GM12878 (cell line): Measurements from ENCODE around the gene GH1. TPM values are rescaled to one million over a fixed set of nuclear protein-coding genes. Genes with fewer than 3 reads are reported as not detected.
"Not testable (repeated sequence)": the region's sequence is repeated elsewhere in the genome, so short reads cannot be mapped to it uniquely, and the experiment has no call there.

Experiments used
- ATAC-seq: fragments of 200-7000 bp; cut with Tn5 transposase; 3 replicates; pipeline ENCODE4 v1.9.1; 2020; ENCODE audit warnings: mild to moderate bottlenecking, moderate library complexity
- BruUV-seq: library from RNA; stranded (reverse); fragments of 400-500 nt; replicated peaks from 2 replicates; lab custom pipeline; 2021; lab: Mats Ljungman, UMichigan
- CTCF ChIA-PET: fragments of 300-600 bp; sonication (Branson Sonifier 250); formaldehyde crosslinking; extraction: SDS; loops from one replicate; lab custom pipeline; 2021; ENCODE audit warnings: inconsistent platforms; lab: Yijun Ruan, JAX
- POLR2A ChIA-PET: fragments of 350-600 bp; formaldehyde crosslinking; extraction: SDS; loops from one replicate; lab custom pipeline; 2021; ENCODE audit warnings: inconsistent platforms; lab: Charles Lee
- RAD21 ChIA-PET: fragments of 300-600 bp; sonication (Branson Sonifier 250); formaldehyde crosslinking; loops from one replicate; lab custom pipeline; 2023; ENCODE audit warnings: antibody characterized with exemption; ENCODE audit not compliant: unreplicated experiment; lab: Charles Lee
- SMC1A ChIA-PET: fragments of 300-600 bp; sonication (Branson Sonifier 250); formaldehyde crosslinking; loops from one replicate; lab custom pipeline; 2023; ENCODE audit not compliant: unreplicated experiment, uncharacterized antibody; lab: Charles Lee
- DNase-seq: peaks from one replicate; pipeline ENCODE4 v3.0.0-alpha.2; 2011; ENCODE audit warnings: low read depth, low spot score
- FAIRE-seq: peaks from 3 replicates; lab custom pipeline; 2011; peaks lifted over from hg19 to GRCh38; lab: Jason Lieb, UNC
- H2AFZ ChIP-seq: 2 replicates; pipeline ENCODE4 v1.6.0; 2011; ENCODE audit warnings: low read depth, low read length, control low read depth; ENCODE audit not compliant: control insufficient read depth
- H3K27ac ChIP-seq: 2 replicates; pipeline ENCODE4 v1.5.1; 2011; ENCODE audit warnings: control low read depth; ENCODE audit not compliant: control insufficient read depth, insufficient read depth
- H3K27me3 ChIP-seq, 2 experiments: replicated peaks in 1 of 2; 2 replicates each; pipeline versions ENCODE4 v1.6.0 to v1.6.1; 2011; ENCODE audit warnings: low read length in 1 of 2; ENCODE audit not compliant: control insufficient read depth in 2 of 2, insufficient read depth in 2 of 2
- H3K36me3 ChIP-seq, 2 experiments: 2 replicates each; pipeline ENCODE4 v1.5.1; 2011; ENCODE audit warnings: low read length in 1 of 2; ENCODE audit not compliant: control insufficient read depth in 2 of 2, insufficient read depth in 2 of 2
- H3K4me1 ChIP-seq: 2 replicates; pipeline ENCODE4 v1.6.1; 2011; ENCODE audit warnings: mild to moderate bottlenecking, low read length, moderate library complexity, mixed read lengths; ENCODE audit not compliant: control insufficient read depth, insufficient read depth
- H3K4me2 ChIP-seq: 2 replicates; pipeline ENCODE4 v1.6.0; 2011; ENCODE audit warnings: control low read depth; ENCODE audit not compliant: control insufficient read depth, insufficient read depth
- H3K4me3 ChIP-seq: fragments of 200-600 bp; sonication (generic); 2 replicates; pipeline ENCODE4 v1.5.1; 2016
- H3K79me2 ChIP-seq: 2 replicates; pipeline ENCODE4 v1.6.0; 2011; ENCODE audit warnings: low read length; ENCODE audit not compliant: control insufficient read depth, insufficient read depth
- H3K9ac ChIP-seq: 2 replicates; pipeline ENCODE4 v1.8.0; 2011; ENCODE audit warnings: low read length, control low read depth, mixed read lengths; ENCODE audit not compliant: control insufficient read depth, insufficient read depth
- H3K9me3 ChIP-seq: replicated peaks from 3 replicates; pipeline ENCODE4 v1.5.1; 2011; ENCODE audit warnings: mild to moderate bottlenecking, low read length; ENCODE audit not compliant: control insufficient read depth, insufficient read depth
- H4K20me1 ChIP-seq: 2 replicates; pipeline ENCODE4 v1.6.0; 2011; ENCODE audit not compliant: control insufficient read depth, insufficient read depth
- CTCF ChIP-seq, 3 experiments: IDR thresholded peaks in 2 of 3; conservative IDR thresholded peaks in 1 of 3; 2 replicates each; pipeline ENCODE4 v1.5.1; 2011; ENCODE audit warnings: low read depth in 3 of 3, low read length in 3 of 3, mild to moderate bottlenecking in 3 of 3, control low read depth in 2 of 3, moderate library complexity in 2 of 3, inconsistent platforms in 1 of 3, mixed read lengths in 1 of 3; ENCODE audit not compliant: control insufficient read depth in 2 of 3, insufficient read depth in 1 of 3; ENCODE audit errors: extremely low read depth in 1 of 3
- WGBS: methylation state at CpG from one replicate; pipeline ENCODE4 v1.1.6; 2016; ENCODE audit warnings: low lambda C conversion rate; ENCODE audit not compliant: insufficient replicate concordance, insufficient coverage; ENCODE audit errors: missing lambda C conversion rate; 5-methylcytosine and 5-hydroxymethylcytosine counted together
- in situ Hi-C: fragments of 300-500 bp; cut with MboI; formaldehyde crosslinking; loops from 9 replicates; pipeline ENCODE4 v1.14.3; 2018; ENCODE audit warnings: mixed read lengths
- intact Hi-C: fragments of 100-400 bp; cut with micrococcal nuclease; formaldehyde crosslinking; loops from one replicate; pipeline ENCODE4 v1.14.2; 2022; ENCODE audit not compliant: unreplicated experiment
- polyA plus RNA-seq, 11 experiments: library from polyadenylated mRNA; depleted of rRNA in 4 of 11; unstranded in 6 of 11; stranded (reverse) in 5 of 11; fragments of >200 nt; fragmentation: Nextera tagmentation in 4 of 11; fragmentation: Illumina TruSeq in 1 of 11; extraction: Ambion mirVana in 4 of 11; extraction: Trizol in 1 of 11; gene quantifications; 1 replicate in 1 of 11; 2 replicates in 10 of 11; pipeline versions ENCODE4 v1.2.1 to v1.2.3, GENCODE V29; 2011 to 2016; ENCODE audit warnings: inconsistent platforms in 2 of 11, missing spikeins in 2 of 11, low read depth in 1 of 11
- total RNA-seq, 4 experiments: library from RNA; depleted of rRNA in 3 of 4; stranded (reverse); fragments of >200 nt in 3 of 4; fragmentation: Illumina TruSeq in 1 of 4; extraction: Trizol in 1 of 4; gene quantifications; 2 replicates each; pipeline versions ENCODE4 v1.2.1 to v1.2.3, GENCODE V29; 2013 to 2021

The GH1 gene
- total and polyA plus RNA-seq, 10 of the 15 experiments (the other 5 are each of a cell fraction or from before 2014, with no cell fraction given) = 0.13 to 0.42 TPM; not detected in 8

GRCh38 chr17:63903787-63904201, 14.8 kb downstream of the GH1 start:
- peak in 2 of 3 experiments; percentile 16 to 17; a peak in 3 of 6 replicates for TF ChIP-seq CTCF (IDR thresholded peaks at IDR 0.05 in 2 of 3, conservative IDR thresholded peaks at IDR 0.05 in 1 of 3; ENCODE audit: control insufficient read depth in 2 of 3, extremely low read depth in 1 of 3, insufficient read depth in 1 of 3, low read depth in 3 of 3, low read length in 3 of 3)
- H3K36me3 ChIP-seq, H3K27me3 ChIP-seq, DNase-seq, H3K9ac ChIP-seq, H3K4me1 ChIP-seq, H3K27ac ChIP-seq, H3K9me3 ChIP-seq, H2AFZ ChIP-seq, in situ Hi-C loops, BruUV-seq, H3K4me3 ChIP-seq, H3K4me2 ChIP-seq, H3K79me2 ChIP-seq, intact Hi-C loops, H4K20me1 ChIP-seq: not testable (repeated sequence)
- 10% methylated on average over 5 of the region's 5 CpGs for WGBS
- ATAC-seq (peak; percentile 75), FAIRE-seq (peak; percentile 96)
- ChIA-PET RAD21 (interaction anchor here (0.7 to 2.9 kb wide), 6 partner anchors 43 to 230 kb away, joined by 3 to 8 read pairs (median 4); no protein-coding TSS in a partner anchor), POLR2A (interaction anchor here (0.7 kb wide), 1 partner anchor 115 kb away, joined by 3 read pairs; no protein-coding TSS in a partner anchor), SMC1A (interaction anchor here (1.2 to 2.9 kb wide), 5 partner anchors 8 to 229 kb away, joined by 3 to 19 read pairs (median 4); no protein-coding TSS in a partner anchor), CTCF (interaction anchor here (0.6 to 6.0 kb wide), 19 partner anchors 9 to 387 kb away, joined by 3 to 49 read pairs (median 6); partner anchors contain the start of gene GH1)

GRCh38 chr17:63901971-63902370, 16.7 kb downstream of the GH1 start:
- H3K9me3 ChIP-seq, DNase-seq, ATAC-seq, H3K4me3 ChIP-seq, intact Hi-C loops, in situ Hi-C loops, BruUV-seq, H3K9ac ChIP-seq, FAIRE-seq, H3K27me3 ChIP-seq, H3K36me3 ChIP-seq, H3K79me2 ChIP-seq, H2AFZ ChIP-seq, H4K20me1 ChIP-seq, H3K4me2 ChIP-seq, H3K27ac ChIP-seq, H3K4me1 ChIP-seq: not testable (repeated sequence)
- CTCF ChIA-PET = interaction anchor here (0.6 to 6.0 kb wide), 23 partner anchors 11 to 1797 kb away, joined by 3 to 49 read pairs (median 5); no protein-coding TSS in a partner anchor
- POLR2A ChIA-PET = interaction anchor here (0.7 kb wide), 1 partner anchor 173 kb away, joined by 4 read pairs; no protein-coding TSS in a partner anchor
- 60% methylated on average over 2 of the region's 2 CpGs for WGBS
- RAD21 ChIA-PET = interaction anchor here (2.9 kb wide), 1 partner anchor 127 kb away, joined by 8 read pairs; no protein-coding TSS in a partner anchor
- SMC1A ChIA-PET = interaction anchor here (0.6 to 2.9 kb wide), 5 partner anchors 39 to 231 kb away, joined by 4 to 19 read pairs (median 6); no protein-coding TSS in a partner anchor
